ENCODE results near the gene FNDC3B.
"Not testable (repeated sequence)": the region's sequence is repeated elsewhere in the genome, so short reads cannot be mapped to it uniquely, and the experiment has no call there.

Gene FNDC3B

GRCh38 chr3:172033396-172033795 is 6.0 kb upstream of the FNDC3B start:
- DNase-seq, result no peak

- DNase-seq, result no peak
Measured at GRCh38 chr3:172034786-172035685, 4.3 kb upstream of the FNDC3B start.

DNA sequence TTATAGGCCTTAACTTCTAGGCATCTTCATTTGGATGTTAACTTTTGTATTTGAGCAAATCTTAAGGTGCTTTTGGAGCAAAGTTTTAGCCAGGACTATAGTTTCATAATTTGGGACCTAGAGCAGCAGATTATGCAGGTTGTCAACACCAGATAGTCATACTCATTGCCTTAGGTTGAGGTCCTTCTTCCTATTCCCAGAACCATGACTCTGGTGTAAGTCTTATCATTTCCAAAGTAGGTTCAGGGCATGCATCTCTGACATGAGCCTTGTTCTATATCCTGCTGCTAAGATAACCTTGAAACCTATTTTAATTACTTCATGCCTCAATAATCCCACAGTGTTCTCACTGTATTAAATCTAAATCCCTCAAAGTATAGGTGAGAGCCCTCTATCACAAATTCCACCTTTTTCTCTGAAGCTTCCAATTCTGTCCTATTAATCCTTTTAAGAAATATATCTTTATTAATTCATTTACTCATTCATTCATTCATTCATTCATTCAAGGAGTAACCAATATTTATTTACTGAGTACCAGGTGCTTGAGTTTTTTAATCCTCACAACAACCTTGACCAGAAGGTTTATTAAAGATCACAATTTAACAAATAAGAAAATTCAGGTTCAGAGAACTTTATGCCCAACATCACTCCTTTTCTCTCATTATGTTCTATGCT is 2.7 kb upstream of the FNDC3B start:
- DNase-seq, result no peak

DNA sequence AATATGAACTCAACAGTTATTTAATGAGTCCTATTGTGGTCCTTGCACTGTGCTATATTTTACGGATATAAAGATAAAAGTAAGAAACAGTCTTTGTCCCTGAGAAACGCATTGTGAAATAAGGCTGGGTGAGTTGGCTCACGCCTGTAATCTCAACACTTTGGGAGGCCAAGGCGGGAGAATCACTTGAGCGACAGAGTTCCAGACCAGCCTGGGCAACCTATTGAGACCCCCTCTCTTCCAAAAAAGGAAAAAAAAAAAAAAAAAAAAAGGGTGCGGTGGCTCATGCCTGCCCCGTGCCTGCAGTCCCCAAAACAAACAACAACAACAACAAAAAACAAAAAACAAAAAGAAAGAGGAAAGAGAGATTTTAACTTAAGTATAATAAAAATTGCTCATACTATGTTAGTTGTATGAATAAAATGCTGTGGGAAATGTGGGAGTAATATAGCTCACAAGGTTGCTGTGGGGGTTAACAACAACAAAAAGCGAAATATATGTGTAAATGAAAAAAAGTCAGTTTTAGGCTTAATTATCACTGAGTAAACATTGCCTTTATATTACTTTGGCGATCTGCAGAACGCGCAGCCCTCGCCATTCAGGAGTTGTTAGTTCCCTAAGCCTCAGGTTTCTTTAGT is 461 bp upstream of the FNDC3B start:
- no peak for DNase-seq

GRCh38 chr3:172040078-172040980 is 951 bp downstream of the FNDC3B start:
- no peak for DNase-seq

DNA sequence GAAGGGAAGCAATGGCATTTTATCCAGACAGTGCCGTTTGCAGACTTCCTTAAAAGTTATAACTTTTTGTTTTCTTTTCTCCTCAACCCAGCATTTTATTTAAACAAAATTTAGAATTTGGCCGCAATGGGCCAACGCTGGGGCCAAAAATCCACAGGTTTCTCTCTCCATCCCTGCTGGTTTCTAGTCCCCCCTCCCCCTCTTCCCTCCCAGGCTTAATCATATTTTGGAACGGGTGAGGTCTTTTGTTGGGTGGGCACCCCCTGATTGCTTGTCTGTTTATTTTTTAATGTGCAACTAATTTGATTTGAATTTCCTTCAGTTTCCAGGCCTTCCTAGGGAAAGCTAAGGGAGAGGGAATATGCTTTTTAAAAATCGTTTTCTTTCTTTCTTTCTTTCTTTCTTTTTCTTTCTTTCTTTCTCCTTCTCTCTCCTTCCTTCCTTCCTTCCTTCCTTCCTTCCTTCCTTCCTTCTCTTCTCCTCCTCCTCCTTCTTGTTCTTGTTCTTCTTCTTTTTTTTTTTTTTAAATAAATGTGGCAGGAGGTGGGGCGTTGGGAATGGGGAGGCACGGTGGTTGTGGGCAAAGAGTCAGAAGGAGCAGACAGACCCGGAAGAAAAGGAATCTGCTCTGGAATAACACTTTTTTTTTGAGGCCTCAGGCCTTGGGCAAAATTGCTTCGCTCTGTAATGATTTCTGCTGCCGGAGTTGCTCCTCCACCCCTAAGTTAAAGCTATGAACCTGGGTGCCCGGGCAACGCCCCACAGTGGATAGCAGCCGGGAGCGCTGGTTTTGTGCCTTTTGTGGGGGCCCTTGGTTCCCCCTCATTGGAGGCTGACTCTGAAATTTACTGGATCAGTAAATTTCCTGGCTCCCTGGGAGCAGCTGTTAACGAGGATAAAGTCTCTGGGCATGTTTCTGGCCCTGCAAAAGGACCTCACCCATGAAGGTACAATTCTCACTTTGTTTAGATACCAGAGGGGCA is 1.9 kb downstream of the FNDC3B start:
- DNase-seq, result no peak

DNA sequence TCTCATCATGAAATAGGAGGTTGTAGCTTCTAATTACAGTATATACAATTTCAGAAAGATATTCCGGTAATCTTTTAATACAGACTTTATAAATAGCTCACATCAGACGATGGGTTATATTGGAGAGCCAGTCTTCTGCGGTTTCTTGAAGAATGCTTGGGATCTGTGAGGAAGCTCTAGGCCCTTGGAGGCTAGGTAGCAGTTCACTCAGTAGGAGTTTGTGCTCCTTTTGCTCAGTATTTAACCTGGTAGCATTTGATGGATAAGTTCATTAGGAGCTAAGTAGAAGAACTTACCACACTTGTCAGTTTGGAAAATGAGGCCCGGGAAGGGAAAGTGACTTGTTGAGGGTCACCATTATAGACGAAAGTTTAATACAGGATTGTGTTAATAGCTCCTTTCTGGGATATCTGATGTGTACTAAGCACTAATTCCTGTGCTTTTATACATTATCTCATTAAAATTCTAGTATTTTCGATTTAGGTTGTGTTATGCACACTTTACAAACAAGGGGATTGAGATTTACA is 2.8 kb downstream of the FNDC3B start:
- DNase-seq, result no peak

DNA sequence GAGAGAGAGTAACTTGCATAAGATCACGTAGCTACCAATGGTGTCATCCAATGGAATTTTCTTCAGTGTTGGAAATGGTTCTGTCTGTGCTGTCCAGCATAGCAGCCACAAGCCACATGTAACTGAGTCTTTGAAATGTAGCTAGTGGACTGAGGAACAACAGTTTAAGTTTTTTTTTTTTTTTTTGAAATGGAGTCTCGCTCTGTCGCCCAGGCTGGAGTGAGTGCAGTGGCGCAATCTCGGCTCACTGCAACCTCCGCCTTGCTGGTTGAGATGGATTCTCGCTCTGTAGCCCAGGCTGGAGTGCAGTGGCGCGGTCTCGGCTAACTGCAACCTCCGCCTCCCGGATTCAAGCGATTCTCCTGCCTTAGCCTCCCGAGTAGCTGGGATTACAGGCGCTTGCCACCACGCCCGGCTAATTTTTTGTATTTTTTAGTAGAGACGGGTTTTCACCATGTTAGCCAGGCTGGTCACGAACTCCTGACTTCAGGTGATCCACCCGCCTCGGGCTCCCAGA is 3.3 kb downstream of the FNDC3B start:
- not testable (repeated sequence) for DNase-seq

DNA sequence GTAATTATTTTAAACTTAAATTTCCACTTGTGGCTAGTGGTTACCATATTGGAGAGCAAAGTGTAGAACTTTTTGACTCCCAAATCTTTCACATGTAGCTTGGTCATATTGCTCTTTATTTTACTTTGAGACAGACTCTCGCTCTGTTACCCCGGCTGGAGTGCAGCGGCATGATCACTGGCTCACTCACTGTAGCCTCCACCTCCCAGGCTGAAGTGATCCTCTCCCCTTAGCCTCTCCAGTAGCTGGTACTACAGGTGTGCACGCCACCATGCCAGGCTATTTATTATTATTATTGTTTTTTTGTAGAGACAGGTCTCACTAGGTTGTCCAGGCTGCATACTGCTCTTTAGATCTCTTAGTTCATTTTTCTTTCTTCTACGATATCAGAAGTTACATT is 3.9 kb downstream of the FNDC3B start:
- no peak for DNase-seq

GRCh38 chr3:172043766-172044165 is 4.4 kb downstream of the FNDC3B start:
- no peak for DNase-seq

- no peak for DNase-seq
Measured at GRCh38 chr3:172044833-172045585, 5.6 kb downstream of the FNDC3B start.

DNA sequence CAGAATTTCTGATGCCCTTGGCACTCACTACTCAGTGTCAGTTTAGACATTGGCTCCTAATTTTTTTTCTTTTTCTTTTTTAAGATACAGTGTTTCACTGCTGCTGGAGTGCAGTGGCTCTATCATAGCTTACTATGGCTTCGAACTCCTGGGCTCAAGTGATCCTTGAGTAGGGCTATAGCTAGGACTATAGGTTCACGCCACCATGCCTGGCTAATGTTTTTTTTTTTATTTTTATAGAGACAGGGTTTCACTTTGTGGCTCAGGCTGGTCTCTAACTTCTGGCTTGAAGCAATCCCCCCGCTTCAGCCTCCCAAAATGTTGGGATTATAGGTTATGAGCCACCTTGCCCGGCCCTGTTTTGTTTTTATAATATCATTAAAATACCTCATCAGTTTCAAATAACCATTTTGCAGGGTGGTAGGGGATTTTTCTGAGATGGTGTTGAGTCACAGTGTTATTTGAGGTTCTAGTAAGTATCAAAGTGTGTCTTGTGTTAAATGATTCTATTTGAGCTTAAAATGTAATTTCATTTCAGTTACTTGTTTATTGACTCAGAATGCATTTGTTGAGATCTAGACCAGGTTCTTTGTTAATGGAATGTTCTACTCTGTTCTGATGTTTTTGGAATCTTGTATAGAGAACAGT is 7.0 kb downstream of the FNDC3B start:
- DNase-seq, result no peak

- no peak for DNase-seq
Measured at GRCh38 chr3:172047567-172048115, 8.3 kb downstream of the FNDC3B start.

- no peak for DNase-seq
Measured at GRCh38 chr3:172048599-172048998, 9.2 kb downstream of the FNDC3B start.

- no peak for DNase-seq
Measured at GRCh38 chr3:172051310-172051956, 12.1 kb downstream of the FNDC3B start.

GRCh38 chr3:172051957-172052354 is 12.6 kb downstream of the FNDC3B start:
- DNase-seq, result no peak

- DNase-seq, result no peak
Measured at GRCh38 chr3:172052405-172052804, 13.0 kb downstream of the FNDC3B start.

GRCh38 chr3:172054115-172054764 is 14.9 kb downstream of the FNDC3B start:
- no peak for DNase-seq

Data from NCI-H748 treated with DMSO at 0.1 percent for 48 hours (cell line).